Kidney epithelial cell (primary cell): ENCODE measurements around the gene RBM17. TPM values are rescaled to one million over a fixed set of nuclear protein-coding genes. Genes with fewer than 3 reads are reported as not detected.

Experiments used
- DNase-seq: peaks from one replicate; pipeline ENCODE4 v3.0.0-alpha.2; 2010; ENCODE audit warnings: low read depth
- H3K27me3 ChIP-seq: 2 replicates; pipeline ENCODE4 v1.6.0; 2011; ENCODE audit warnings: low read length; ENCODE audit not compliant: control insufficient read depth, insufficient read depth
- H3K36me3 ChIP-seq: 2 replicates; pipeline ENCODE4 v1.5.1; 2011; ENCODE audit warnings: low read length; ENCODE audit not compliant: control insufficient read depth, insufficient read depth
- H3K4me3 ChIP-seq: 2 replicates; pipeline ENCODE4 v1.5.1; 2011; ENCODE audit warnings: low read depth, mild to moderate bottlenecking, control low read depth, low read length
- CTCF ChIP-seq: IDR thresholded peaks from 2 replicates; pipeline ENCODE4 v1.5.1; 2011; ENCODE audit warnings: mild to moderate bottlenecking, moderate library complexity, low read length, control low read depth, inconsistent platforms; ENCODE audit not compliant: insufficient read depth, poor library complexity, severe bottlenecking
- total RNA-seq: library from RNA; depleted of rRNA; stranded (reverse); fragments of >200 nt; gene quantifications from 2 replicates; pipeline ENCODE4 v1.2.3, GENCODE V29; 2015

The RBM17 gene
- total RNA-seq, 1 donor from 2014 or later = 37.8 TPM

DNA sequence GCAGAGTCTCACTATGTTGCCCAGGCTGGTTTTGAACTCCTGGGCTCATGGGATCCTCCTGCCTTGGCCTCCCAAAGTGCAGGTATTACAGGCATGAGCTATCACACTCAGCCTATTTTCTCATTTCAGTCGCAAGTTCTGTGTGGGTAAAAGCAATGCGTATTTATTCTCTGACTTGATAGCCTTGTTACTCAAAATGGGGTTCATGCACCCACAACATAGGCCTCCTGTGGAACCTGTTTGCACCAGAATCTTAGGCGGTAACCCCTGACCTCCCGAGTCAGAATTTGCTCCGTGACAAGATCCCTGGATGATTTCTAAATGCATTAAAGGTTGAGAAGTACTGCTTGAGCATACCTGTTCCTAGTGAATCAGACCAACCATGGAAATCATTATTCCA, 34.0 kb upstream of the RBM17 start:
- Histone ChIP-seq H3K27me3 (peaks cover 3% of the 10 kb centered on the region), H3K4me3 (no peak overlapping the region), H3K36me3 (no peaks in the 10 kb centered on the region)
- TF ChIP-seq CTCF = no peak
- no peak for DNase-seq

DNA sequence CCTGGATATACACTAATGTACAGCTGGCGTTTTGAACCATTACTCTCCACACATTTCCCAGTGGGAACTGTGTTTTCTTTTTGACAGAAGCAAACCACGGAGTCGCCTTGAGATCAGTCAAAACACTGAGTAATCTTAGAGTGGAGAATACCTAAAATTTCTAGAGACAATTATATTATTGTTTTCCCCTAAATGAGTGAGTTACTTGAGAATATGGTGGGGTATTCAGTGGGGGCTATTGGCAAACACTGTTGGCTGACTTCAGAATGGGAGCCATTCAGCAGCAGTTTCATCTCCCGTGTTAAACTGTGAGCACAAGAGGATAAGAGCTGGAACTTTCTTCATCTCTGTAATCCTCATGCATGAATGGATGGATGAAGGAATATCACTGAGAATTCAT, 32.9 kb upstream of the RBM17 start:
- no peak overlapping the region for H3K4me3 ChIP-seq
- H3K36me3 ChIP-seq = no peaks in the 10 kb centered on the region
- no peak for TF ChIP-seq CTCF
- peaks cover 2% of the 10 kb centered on the region for H3K27me3 ChIP-seq
- no peak for DNase-seq

DNA sequence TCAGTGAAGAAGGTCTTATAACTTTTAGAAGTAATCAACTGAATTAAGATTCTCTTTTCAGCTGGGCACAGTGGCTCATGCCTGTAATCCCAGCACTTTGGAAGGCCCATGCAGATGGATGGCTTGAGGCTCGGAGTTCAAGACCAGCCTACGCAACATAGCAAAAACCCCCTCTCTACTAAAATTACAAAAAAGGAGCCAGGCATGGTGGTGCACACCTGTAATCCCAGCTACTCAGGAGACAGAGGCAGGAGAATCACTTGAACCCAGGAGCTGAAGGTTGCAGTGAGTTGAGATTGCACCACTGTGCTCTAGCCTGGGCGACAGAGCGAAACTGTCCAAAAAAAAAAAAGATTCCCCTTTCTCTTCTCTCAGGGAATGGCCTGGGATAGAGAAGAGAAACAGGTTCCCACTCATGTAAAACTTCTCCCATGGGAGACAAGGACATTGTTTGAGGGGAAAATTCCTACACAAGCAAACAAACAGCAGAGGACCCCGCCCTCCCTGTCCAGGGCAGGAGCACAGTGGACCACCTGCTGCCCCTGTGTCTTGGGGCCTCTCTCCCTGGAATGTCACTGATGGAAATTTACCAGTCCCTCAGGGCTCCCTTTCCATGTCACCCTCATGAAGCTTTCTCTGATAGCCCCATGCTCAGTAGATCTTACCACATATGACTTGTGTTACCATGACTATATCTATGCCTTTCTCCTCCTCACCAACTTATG, 32.3 kb upstream of the RBM17 start:
- no peaks in the 10 kb centered on the region for H3K36me3 ChIP-seq
- H3K4me3 ChIP-seq = no peak overlapping the region
- TF ChIP-seq CTCF = no peak
- no peak for DNase-seq
- peaks cover 2% of the 10 kb centered on the region for H3K27me3 ChIP-seq

- no peak for TF ChIP-seq CTCF
- no peak overlapping the region for H3K4me3 ChIP-seq
- H3K36me3 ChIP-seq = no peaks in the 10 kb centered on the region
- DNase-seq = no peak
- H3K27me3 ChIP-seq = peaks cover 2% of the 10 kb centered on the region
These were observed 30.0 kb upstream of the RBM17 start for GRCh38 chr10:6058682-6059475.

GRCh38 chr10:6059506-6059905, 29.3 kb upstream of the RBM17 start:
- Histone ChIP-seq H3K36me3 (no peaks in the 10 kb centered on the region), H3K27me3 (peaks cover 2% of the 10 kb centered on the region), H3K4me3 (no peak overlapping the region)
- no peak for DNase-seq
- TF ChIP-seq CTCF = no peak
